GM12872 (cell line): ENCODE data around the gene DDX28.

Experiments
- CTCF ChIP-seq: IDR thresholded peaks from 3 replicates; pipeline ENCODE4 v1.5.1; 2011; ENCODE audit warnings: low read depth, mild to moderate bottlenecking, low read length, moderate library complexity; ENCODE audit not compliant: insufficient read depth

Gene DDX28, protein sequence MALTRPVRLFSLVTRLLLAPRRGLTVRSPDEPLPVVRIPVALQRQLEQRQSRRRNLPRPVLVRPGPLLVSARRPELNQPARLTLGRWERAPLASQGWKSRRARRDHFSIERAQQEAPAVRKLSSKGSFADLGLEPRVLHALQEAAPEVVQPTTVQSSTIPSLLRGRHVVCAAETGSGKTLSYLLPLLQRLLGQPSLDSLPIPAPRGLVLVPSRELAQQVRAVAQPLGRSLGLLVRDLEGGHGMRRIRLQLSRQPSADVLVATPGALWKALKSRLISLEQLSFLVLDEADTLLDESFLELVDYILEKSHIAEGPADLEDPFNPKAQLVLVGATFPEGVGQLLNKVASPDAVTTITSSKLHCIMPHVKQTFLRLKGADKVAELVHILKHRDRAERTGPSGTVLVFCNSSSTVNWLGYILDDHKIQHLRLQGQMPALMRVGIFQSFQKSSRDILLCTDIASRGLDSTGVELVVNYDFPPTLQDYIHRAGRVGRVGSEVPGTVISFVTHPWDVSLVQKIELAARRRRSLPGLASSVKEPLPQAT

GRCh38 chr16:68022728-68023537 lies at the start of gene DDX28, which contains the start of gene DUS2:
Gene DDX28, minus strand, starts transcription at chr16:68023232. Its CDS starts 30 bp downstream, at chr16:68023202.
Gene DUS2, plus strand, starts transcription at chr16:68023284. Its CDS starts 14,740 bp downstream, at chr16:68038024.
- TF ChIP-seq CTCF: no peak

DNA sequence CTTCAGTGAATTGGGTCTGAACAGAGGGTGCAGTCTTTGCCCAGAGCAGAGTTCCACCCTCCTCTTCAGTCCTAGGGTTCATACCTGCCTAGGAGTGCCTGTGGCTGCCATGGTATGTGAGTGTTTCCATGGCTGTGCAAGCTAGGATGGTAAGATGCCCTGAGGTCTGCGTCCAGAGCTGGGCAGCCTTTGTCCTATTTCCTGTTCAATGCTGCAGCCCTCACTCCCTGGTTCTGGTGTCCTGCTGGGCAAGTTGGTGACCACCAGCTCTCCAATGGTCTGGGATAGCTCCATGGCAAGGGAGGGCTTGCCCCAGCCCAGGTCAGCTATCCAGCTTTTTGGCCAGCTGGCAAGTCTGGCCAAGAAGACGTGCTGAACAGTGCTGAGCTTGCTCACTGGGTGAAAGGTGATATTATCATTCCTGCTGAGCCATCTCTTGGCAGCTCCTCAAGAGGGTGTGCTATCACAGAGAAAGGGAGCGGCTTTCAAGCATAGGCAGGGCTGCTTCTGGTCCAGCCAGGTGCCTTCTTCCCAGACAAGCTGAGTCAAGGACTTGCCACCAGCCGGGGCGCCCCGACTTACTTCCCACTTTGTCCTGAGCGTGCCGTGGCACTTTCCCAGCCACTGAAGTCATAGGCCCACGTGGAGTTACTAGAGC lies 49.1 kb upstream of the DDX28 start:
- TF ChIP-seq CTCF: no peak

DNA sequence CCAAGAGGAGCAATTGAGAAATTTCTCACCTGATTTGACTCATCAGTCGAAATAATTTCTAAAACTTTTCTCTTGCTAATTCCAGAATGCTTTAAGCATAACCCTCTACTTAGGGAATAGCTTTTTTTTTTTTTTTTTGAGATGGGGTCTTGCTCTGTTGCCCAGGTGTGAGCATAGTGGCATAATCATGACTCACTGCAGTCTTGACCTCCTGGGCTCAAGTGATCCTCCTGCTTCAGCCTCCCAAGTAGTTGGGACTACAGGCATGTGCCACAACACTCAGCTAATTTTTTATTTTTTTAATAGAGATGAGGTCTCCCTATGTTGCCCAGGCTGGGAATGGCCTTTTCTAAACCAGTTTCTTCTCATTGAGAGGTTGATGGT lies 48.5 kb upstream of the DDX28 start:
- no peak for TF ChIP-seq CTCF

DNA sequence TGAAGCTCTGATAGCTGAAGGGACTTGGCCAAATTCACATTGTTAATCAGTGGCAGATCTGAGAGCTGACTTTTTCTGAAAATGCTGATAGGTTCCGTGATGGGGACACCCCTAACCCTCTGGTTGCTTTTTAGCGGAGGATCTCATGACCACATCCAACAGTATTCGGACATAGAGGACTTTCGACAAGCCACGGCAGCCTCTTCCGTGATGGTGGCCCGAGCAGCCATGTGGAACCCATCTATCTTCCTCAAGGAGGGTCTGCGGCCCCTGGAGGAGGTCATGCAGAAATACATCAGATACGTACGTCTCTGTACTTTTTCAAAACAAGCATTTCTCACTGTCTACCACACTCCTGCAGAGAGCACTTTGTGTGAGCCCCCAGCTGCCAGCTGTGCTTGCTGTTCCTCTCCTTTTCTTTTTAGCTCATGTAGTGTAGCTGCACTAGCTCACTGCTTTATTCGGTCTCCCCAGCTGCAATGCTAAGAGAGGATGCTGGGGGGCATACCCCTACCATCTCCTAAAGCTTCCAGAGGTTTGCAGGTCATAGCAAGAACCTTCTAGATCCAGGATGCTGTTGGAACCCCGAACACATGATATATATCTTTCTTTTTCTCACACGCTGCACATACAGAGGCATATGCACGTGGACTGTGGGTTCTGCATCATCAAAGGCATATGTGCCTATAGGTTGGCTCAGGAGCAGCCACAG lies 47.9 kb upstream of the DDX28 start:
- peak; percentile 39 for TF ChIP-seq CTCF

DNA sequence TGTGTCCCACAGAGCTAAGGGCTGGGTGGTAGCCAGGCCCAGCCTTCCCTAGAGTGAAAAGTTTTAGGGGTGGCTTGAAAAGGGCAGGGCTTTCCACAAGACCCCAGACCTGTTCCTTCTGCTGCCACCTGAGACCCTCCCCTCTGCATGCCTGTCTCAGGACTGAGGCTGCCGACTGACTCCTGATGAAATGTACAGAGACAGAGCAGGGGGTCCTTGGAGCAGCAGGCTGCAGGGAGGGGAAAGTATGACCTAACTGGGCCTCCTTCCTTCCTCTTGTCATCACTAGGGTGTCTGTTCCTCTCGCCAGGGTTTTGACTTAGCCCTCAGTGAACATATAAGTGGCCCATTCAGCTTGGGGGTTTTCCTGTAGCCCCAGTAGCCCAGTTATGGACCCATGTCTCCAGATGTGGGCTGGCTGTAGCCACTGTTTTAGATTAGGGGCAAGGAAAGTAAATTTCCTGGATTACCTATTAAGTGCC lies 47.3 kb upstream of the DDX28 start:
- no peak for TF ChIP-seq CTCF

DNA sequence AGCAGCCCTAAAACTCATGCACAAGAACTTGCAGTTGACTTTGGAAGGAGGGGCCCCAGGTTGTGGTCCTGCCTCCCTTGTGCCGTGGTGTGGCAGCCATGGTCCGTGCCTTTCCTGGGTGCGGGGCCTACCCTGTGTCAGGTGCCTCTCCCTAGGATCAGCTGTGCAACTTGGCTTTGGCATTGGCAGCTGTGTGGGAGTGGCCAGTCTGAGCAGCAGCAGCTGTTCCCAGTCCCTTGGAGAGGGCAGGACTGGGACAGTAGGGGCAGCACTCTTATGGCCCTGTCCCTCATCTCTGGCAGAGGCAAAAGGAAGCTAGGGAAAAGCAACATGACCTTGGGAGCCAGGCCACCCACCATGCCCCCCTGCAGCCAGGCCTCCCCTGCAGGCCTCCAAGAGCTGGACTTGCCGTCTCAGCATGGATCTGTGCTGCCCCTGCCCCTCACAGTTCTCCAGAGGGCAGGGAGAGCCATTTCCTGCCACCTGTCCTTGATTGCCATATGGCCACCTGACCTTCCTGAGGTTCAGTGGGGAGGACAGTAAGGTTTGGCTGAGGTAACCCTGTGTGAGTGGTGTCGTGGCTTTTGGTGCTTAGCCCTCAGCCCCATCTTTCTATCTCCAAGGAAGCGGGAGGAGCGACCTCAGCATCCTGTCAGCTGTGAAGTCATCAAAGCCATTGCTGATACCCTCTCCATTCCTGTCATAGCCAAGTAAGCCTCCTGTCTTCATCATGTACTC lies 46.6 kb upstream of the DDX28 start:
- TF ChIP-seq CTCF: no peak
